Adrenal gland (tissue), 12 donors: ENCODE measurements around the gene CD53. TPM values are rescaled to one million over a fixed set of nuclear protein-coding genes. Genes with fewer than 3 reads are reported as not detected.

Source experiments
- DNase-seq, 7 donors: peaks; one replicate each; pipeline ENCODE4 v3.0.0-alpha.2; 2019 to 2020
- H3K27ac ChIP-seq, 5 donors: fragments of 200-600 bp; sonication (generic) in 4 of 5; 1 replicate in 3 of 5; 2 replicates in 2 of 5; pipeline versions ENCODE4 v1.5.1 to v1.8.0; 2016 to 2020; ENCODE audit warnings: mild to moderate bottlenecking in 1 of 5
- H3K27me3 ChIP-seq: fragments of 200-600 bp; 2 replicates; pipeline ENCODE4 v1.8.0; 2021
- H3K36me3 ChIP-seq, 2 donors: fragments of 200-600 bp; replicated peaks in 1 of 2; 1 replicate in 1 of 2; 2 replicates in 1 of 2; pipeline versions ENCODE4 v1.5.1 to v1.8.0; 2018 to 2022
- H3K4me1 ChIP-seq, 2 donors: fragments of 200-600 bp; replicated peaks in 1 of 2; 1 replicate in 1 of 2; 2 replicates in 1 of 2; pipeline versions ENCODE4 v1.5.1 to v1.8.0; 2018 to 2021
- H3K4me3 ChIP-seq, 4 donors: fragments of 200-600 bp; sonication (generic) in 3 of 4; one replicate each; pipeline ENCODE4 v1.5.1; 2016 to 2018
- H3K9me3 ChIP-seq, 3 donors: fragments of 200-600 bp; sonication (generic) in 1 of 3; replicated peaks in 1 of 3; 1 replicate in 2 of 3; 2 replicates in 1 of 3; pipeline versions ENCODE4 v1.5.1 to v1.8.0; 2016 to 2021
- POLR2A ChIP-seq, 2 donors: fragments of 450-650 bp; IDR thresholded peaks; one replicate each; pipeline ENCODE4 v1.6.1; 2017; ENCODE audit warnings: antibody characterized with exemption in 2 of 2, mild to moderate bottlenecking in 2 of 2, moderate library complexity in 1 of 2
- WGBS, 4 donors: extraction: QIAGEN DNeasy Blood & Tissue Kit in 2 of 4; methylation state at CpG; one replicate each; pipeline versions ENCODE4 v1.1.5 to v1.1.7; 2013 to 2017; 5-methylcytosine and 5-hydroxymethylcytosine counted together
- intact Hi-C, 2 donors: fragments of 100-400 bp; cut with DNase I; formaldehyde crosslinking; loops; one replicate each; pipeline versions ENCODE4 v1.14.1 to v1.15.0; 2022 to 2023
- polyA plus RNA-seq, 3 donors: library from polyadenylated mRNA; stranded (reverse); fragments of 200-250 nt in 2 of 3; fragments of 350-450 nt in 1 of 3; fragmentation: Illumina TruSeq in 1 of 3; extraction: RNeasy Lipid Tissue Mini Kit (QIAGEN cat#74804) in 1 of 3; gene quantifications; one replicate each; pipeline ENCODE4 v1.2.3, GENCODE V29; 2013 to 2014
- total RNA-seq, 9 donors: library from RNA; depleted of rRNA in 4 of 9; stranded (reverse); fragments of >200 nt in 4 of 9; fragments of 120-200 nt in 1 of 9; fragmentation: NEBNext Ultra II Directional in 1 of 9; extraction: Animal tissue kit (Norgen Biotek cat#: 25700) in 1 of 9; gene quantifications; one replicate each; pipeline versions ENCODE4 v1.1.0 to v1.2.4, GENCODE V29; 2013 to 2023
- TF ChIP-seq, protein P1 (sequence below), 6 experiments: fragments of 450-650 bp in 4 of 6; fragments of 200-600 bp in 2 of 6; sonication (generic) in 1 of 6; IDR thresholded peaks; 1 replicate in 5 of 6; 2 replicates in 1 of 6; pipeline versions ENCODE4 v1.5.1 to v1.8.0; 2016 to 2021; ENCODE audit warnings: antibody characterized with exemption in 6 of 6, mild to moderate bottlenecking in 2 of 6, moderate library complexity in 1 of 6
- donor health status: healthy with polysubstance abuse.
- donor health status: Bipolar disorder and iron deficiency.
- donor health status: DM: yes; HTN: yes; CAD: no.
- donor health status: DM: no; HTN: no; CAD: no.
- donor health status: DM: no; HTN: no; CAD: no.
- donor health status: DM: yes; HTN: yes; CAD: no.

CD53 gene
- total and polyA plus RNA-seq, 12 donors: 6.8 to 99.1 (median 37.9) TPM

- intact Hi-C loops: no loop called here
- no peak for DNase-seq
- H3K27ac ChIP-seq: no peak overlapping the region
- no peaks in the 10 kb centered on the region for H3K9me3 ChIP-seq
- WGBS, 4 donors: 73 to 93% (median 84%) methylated on average over 1 of the region's 1 CpG
- no peaks in the 10 kb centered on the region for H3K27me3 ChIP-seq
- TF ChIP-seq, protein P1, sequence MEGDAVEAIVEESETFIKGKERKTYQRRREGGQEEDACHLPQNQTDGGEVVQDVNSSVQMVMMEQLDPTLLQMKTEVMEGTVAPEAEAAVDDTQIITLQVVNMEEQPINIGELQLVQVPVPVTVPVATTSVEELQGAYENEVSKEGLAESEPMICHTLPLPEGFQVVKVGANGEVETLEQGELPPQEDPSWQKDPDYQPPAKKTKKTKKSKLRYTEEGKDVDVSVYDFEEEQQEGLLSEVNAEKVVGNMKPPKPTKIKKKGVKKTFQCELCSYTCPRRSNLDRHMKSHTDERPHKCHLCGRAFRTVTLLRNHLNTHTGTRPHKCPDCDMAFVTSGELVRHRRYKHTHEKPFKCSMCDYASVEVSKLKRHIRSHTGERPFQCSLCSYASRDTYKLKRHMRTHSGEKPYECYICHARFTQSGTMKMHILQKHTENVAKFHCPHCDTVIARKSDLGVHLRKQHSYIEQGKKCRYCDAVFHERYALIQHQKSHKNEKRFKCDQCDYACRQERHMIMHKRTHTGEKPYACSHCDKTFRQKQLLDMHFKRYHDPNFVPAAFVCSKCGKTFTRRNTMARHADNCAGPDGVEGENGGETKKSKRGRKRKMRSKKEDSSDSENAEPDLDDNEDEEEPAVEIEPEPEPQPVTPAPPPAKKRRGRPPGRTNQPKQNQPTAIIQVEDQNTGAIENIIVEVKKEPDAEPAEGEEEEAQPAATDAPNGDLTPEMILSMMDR (IDR thresholded peaks at IDR 0.05): no peak
- no peak for TF ChIP-seq POLR2A (IDR thresholded peaks at IDR 0.05)
- H3K36me3 ChIP-seq: no peaks in the 10 kb centered on the region
- no peak overlapping the region for H3K4me3 ChIP-seq
- no peaks in the 10 kb centered on the region for H3K4me1 ChIP-seq
These were observed 45.1 kb downstream of the CD53 start for GRCh38 chr1:110918016-110918415.

DNA sequence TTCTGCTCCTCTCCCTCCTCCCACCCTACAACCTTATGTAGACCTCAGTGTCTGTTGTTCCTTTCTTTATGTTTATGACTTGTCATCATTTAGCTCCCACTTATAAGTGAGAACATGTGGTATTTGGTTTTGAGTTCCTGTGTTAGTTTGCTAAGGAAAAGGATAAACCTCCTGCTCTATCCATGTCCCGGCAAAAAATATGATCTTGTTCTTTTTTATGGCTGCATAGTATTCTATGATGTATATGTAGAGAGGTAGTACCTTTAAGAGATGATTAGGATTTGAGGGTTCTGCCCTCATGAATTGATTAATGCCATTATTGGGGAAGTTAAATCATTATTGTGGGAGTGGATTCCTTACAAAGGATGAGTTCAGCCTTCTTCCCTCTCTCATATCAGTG lies 49.0 kb downstream of the CD53 start:
- intact Hi-C loops: no loop called here
- Histone ChIP-seq H3K27ac (no peak overlapping the region), H3K27me3 (no peaks in the 10 kb centered on the region), H3K9me3 (peaks cover 0 to 7% (median 0%) of the 10 kb centered on the region in 3 donors), H3K4me1 (no peaks in the 10 kb centered on the region), H3K36me3 (no peaks in the 10 kb centered on the region), H3K4me3 (no peak overlapping the region)
- no peak for DNase-seq
- WGBS, 4 donors: 91 to 100% (median 92%) methylated on average over 1 of the region's 1 CpG
- TF ChIP-seq POLR2A (IDR thresholded peaks at IDR 0.05): no peak
- TF ChIP-seq, protein P1 (IDR thresholded peaks at IDR 0.05): no peak

DNA sequence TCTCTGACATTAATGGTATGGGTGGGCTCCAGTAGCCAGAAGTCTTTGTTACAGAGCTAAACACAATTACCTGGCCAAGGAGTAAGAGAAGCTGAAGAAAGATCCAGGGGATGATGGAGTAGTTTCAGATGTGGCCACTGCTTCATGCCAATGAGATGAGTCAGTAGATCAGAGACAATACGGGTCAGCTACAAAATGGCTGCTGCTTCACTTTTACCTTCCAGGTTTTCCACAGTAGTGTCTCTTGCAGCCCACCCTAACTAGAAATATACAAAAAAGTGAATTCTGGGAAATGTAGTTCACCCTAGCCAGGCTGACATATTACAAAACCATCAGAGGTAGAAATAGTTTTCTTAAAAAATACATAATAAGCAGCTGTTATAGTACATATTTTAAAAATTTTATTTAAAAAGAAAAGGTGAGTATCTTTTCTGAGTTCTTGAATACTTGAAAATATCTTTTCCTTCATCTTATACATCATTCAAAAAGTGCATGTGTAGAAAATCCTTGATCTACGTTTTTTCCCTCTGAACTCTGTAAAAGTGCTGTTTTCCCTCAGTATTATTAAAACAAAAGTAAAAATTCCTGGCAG lies 54.6 kb downstream of the CD53 start:
- no peaks in the 10 kb centered on the region for H3K4me1 ChIP-seq
- peaks cover 0 to 7% (median 0%) of the 10 kb centered on the region in 3 donors for H3K9me3 ChIP-seq
- no peaks in the 10 kb centered on the region for H3K27me3 ChIP-seq
- no peak overlapping the region for H3K27ac ChIP-seq
- no peaks in the 10 kb centered on the region for H3K36me3 ChIP-seq
- intact Hi-C loops: no loop called here
- WGBS, 4 donors: 58 to 65% (median 60%) methylated on average over 2 of the region's 2 CpGs
- no peak overlapping the region for H3K4me3 ChIP-seq
- no peak for DNase-seq
- TF ChIP-seq, protein P1 (IDR thresholded peaks at IDR 0.05): no peak
- no peak for TF ChIP-seq POLR2A (IDR thresholded peaks at IDR 0.05)

GRCh38 chr1:110928191-110928590 lies 55.2 kb downstream of the CD53 start:
- Histone ChIP-seq H3K27ac (no peak overlapping the region), H3K36me3 (no peaks in the 10 kb centered on the region), H3K9me3 (peaks cover 0 to 7% (median 0%) of the 10 kb centered on the region in 3 donors), H3K27me3 (no peaks in the 10 kb centered on the region), H3K4me3 (no peak overlapping the region), H3K4me1 (no peaks in the 10 kb centered on the region)
- TF ChIP-seq, protein P1 (IDR thresholded peaks at IDR 0.05): no peak
- TF ChIP-seq POLR2A (IDR thresholded peaks at IDR 0.05): no peak
- intact Hi-C loops: no loop called here
- no peak for DNase-seq
- 65 to 83% (median 78%) methylated on average over 1 of the region's 1 CpG for WGBS, 4 donors
